Measurements from ENCODE around the gene KCTD4.
"Not testable (repeated sequence)": the region's sequence is repeated elsewhere in the genome, so short reads cannot be mapped to it uniquely, and the experiment has no call there.

The KCTD4 gene

GRCh38 chr13:45191874-45192273, 9.0 kb downstream of the KCTD4 start:
- no peaks in the 10 kb centered on the region for H3K36me3 ChIP-seq
- peaks cover 5% of the 10 kb centered on the region; the same call in 1 of the 2 replicates for H3K4me1 ChIP-seq
- no peak for TF ChIP-seq CTCF (IDR thresholded peaks at IDR 0.05; ENCODE audit: low read depth, low read length)
- no peak for DNase-seq
- H3K9me3 ChIP-seq: no peaks in the 10 kb centered on the region
- H3K27me3 ChIP-seq: no peaks in the 10 kb centered on the region
- no peak overlapping the region for H3K4me3 ChIP-seq (ENCODE audit: low read depth, low read length)

- not testable (repeated sequence) for H3K4me3 ChIP-seq (ENCODE audit: low read depth, low read length); H3K27me3 ChIP-seq; DNase-seq; H3K36me3 ChIP-seq; H3K4me1 ChIP-seq; H3K9me3 ChIP-seq
Measured at GRCh38 chr13:45189511-45189910, 11.3 kb downstream of the KCTD4 start.

- not testable (repeated sequence) for H3K36me3 ChIP-seq; H3K9me3 ChIP-seq; H3K4me3 ChIP-seq (ENCODE audit: low read depth, low read length); H3K4me1 ChIP-seq; DNase-seq; H3K27me3 ChIP-seq
Measured at GRCh38 chr13:45189077-45189476, 11.8 kb downstream of the KCTD4 start.

GRCh38 chr13:45185286-45185685, 15.6 kb downstream of the KCTD4 start:
- Histone ChIP-seq H3K27me3 (no peaks in the 10 kb centered on the region), H3K36me3 (no peaks in the 10 kb centered on the region), H3K4me3 (ENCODE audit: low read depth, low read length) (no peak overlapping the region), H3K9me3 (no peaks in the 10 kb centered on the region), H3K4me1 (no peaks in the 10 kb centered on the region)
- no peak for DNase-seq
- no peak for TF ChIP-seq CTCF (IDR thresholded peaks at IDR 0.05; ENCODE audit: low read depth, low read length)

- TF ChIP-seq CTCF (IDR thresholded peaks at IDR 0.05; ENCODE audit: low read depth, low read length): no peak
- H3K4me3 ChIP-seq (ENCODE audit: low read depth, low read length): no peak overlapping the region
- H3K4me1 ChIP-seq: no peaks in the 10 kb centered on the region
- DNase-seq: no peak
- no peaks in the 10 kb centered on the region for H3K9me3 ChIP-seq
- no peaks in the 10 kb centered on the region for H3K36me3 ChIP-seq
- H3K27me3 ChIP-seq: no peaks in the 10 kb centered on the region
Measured at GRCh38 chr13:45184693-45185092, 16.2 kb downstream of the KCTD4 start.

GRCh38 chr13:45180713-45181601, 19.9 kb downstream of the KCTD4 start:
- Histone ChIP-seq H3K9me3 (no peaks in the 10 kb centered on the region), H3K4me1 (peaks cover 4% of the 10 kb centered on the region; the same call in 1 of the 2 replicates), H3K27me3 (no peaks in the 10 kb centered on the region), H3K36me3 (no peaks in the 10 kb centered on the region), H3K4me3 (ENCODE audit: low read depth, low read length) (no peak overlapping the region)
- no peak for DNase-seq
- TF ChIP-seq CTCF (IDR thresholded peaks at IDR 0.05; ENCODE audit: low read depth, low read length): no peak

- DNase-seq: no peak
- Histone ChIP-seq H3K4me3 (ENCODE audit: low read depth, low read length) (no peak overlapping the region), H3K36me3 (no peaks in the 10 kb centered on the region), H3K4me1 (peaks cover 4% of the 10 kb centered on the region; the same call in 1 of the 2 replicates), H3K27me3 (no peaks in the 10 kb centered on the region), H3K9me3 (no peaks in the 10 kb centered on the region)
- no peak for TF ChIP-seq CTCF (IDR thresholded peaks at IDR 0.05; ENCODE audit: low read depth, low read length)
Measured at GRCh38 chr13:45180303-45180702, 20.5 kb downstream of the KCTD4 start.
